Lung (tissue), 12 donors: ENCODE results near the gene LAMC3. TPM values are rescaled to one million over a fixed set of nuclear protein-coding genes. Genes with fewer than 3 reads are reported as not detected.
A peak's percentile ranks its signal among the peaks of the same experiment; 100 is the strongest.

Experiments
- ATAC-seq: fragments of 200-7000 bp; cut with Tn5 transposase; one replicate; pipeline ENCODE4 v1.9.1; 2020; ENCODE audit warnings: moderate number of reproducible peaks; ENCODE audit not compliant: insufficient read depth, low FRiP score
- DNase-seq, 3 donors: peaks; one replicate each; pipeline ENCODE4 v3.0.0-alpha.2; 2013 to 2017
- H3K27ac ChIP-seq, 2 donors: one replicate each; pipeline ENCODE4 v1.5.1; 2013; ENCODE audit warnings: mild to moderate bottlenecking in 2 of 2, moderate library complexity in 2 of 2, control low read depth in 1 of 2, inconsistent platforms in 1 of 2, low read depth in 1 of 2, low read length in 1 of 2
- H3K27me3 ChIP-seq, 3 donors: one replicate each; pipeline ENCODE4 v1.5.1; 2013; ENCODE audit warnings: low read length in 2 of 3; ENCODE audit not compliant: control insufficient read depth in 3 of 3, insufficient read depth in 3 of 3
- H3K36me3 ChIP-seq, 4 donors: one replicate each; pipeline ENCODE4 v1.5.1; 2013; ENCODE audit warnings: low read length in 4 of 4, mild to moderate bottlenecking in 1 of 4, moderate library complexity in 1 of 4; ENCODE audit not compliant: control insufficient read depth in 4 of 4, insufficient read depth in 4 of 4
- H3K4me1 ChIP-seq, 5 donors: one replicate each; pipeline ENCODE4 v1.5.1; 2013; ENCODE audit warnings: low read length in 5 of 5, mild to moderate bottlenecking in 2 of 5, moderate library complexity in 1 of 5; ENCODE audit not compliant: control insufficient read depth in 5 of 5, insufficient read depth in 5 of 5
- H3K4me3 ChIP-seq: one replicate; pipeline ENCODE4 v1.5.1; 2013; ENCODE audit warnings: mild to moderate bottlenecking, control low read depth, moderate library complexity
- H3K9ac ChIP-seq, 2 donors: one replicate each; pipeline ENCODE4 v1.5.1; 2013; ENCODE audit warnings: low read length in 2 of 2, control low read depth in 1 of 2; ENCODE audit not compliant: insufficient read depth in 1 of 2
- H3K9me3 ChIP-seq, 4 donors: one replicate each; pipeline ENCODE4 v1.5.1; 2013; ENCODE audit warnings: low read length in 3 of 4, mild to moderate bottlenecking in 1 of 4, moderate library complexity in 1 of 4; ENCODE audit not compliant: control insufficient read depth in 4 of 4, insufficient read depth in 3 of 4
- CTCF ChIP-seq: IDR thresholded peaks from 2 replicates; pipeline ENCODE4 v1.5.1; 2012; ENCODE audit warnings: mild to moderate bottlenecking; ENCODE audit errors: control extremely low read depth, extremely low read depth
- WGBS, 2 donors: extraction: QIAGEN DNeasy Blood & Tissue Kit; methylation state at CpG; one replicate each; pipeline ENCODE4 v1.1.7; 2013; 5-methylcytosine and 5-hydroxymethylcytosine counted together
- polyA plus RNA-seq, 2 donors: library from polyadenylated mRNA; stranded (reverse); fragments of 200-250 nt; gene quantifications; one replicate each; pipeline ENCODE4 v1.2.1, GENCODE V29; 2013
- total RNA-seq, 2 donors: library from RNA; depleted of rRNA in 1 of 2; stranded (reverse); fragments of >200 nt in 1 of 2; gene quantifications; one replicate each; pipeline ENCODE4 v1.2.1, GENCODE V29; 2014 to 2021
- donor health status: control.
- donor health status: control.
- donor health status: Bipolar disorder and iron deficiency.
- donor health status: healthy.
- donor health status: DM: yes; HTN: yes; CAD: no.

Gene LAMC3
- total and polyA plus RNA-seq, 4 donors: 10.5 to 24.3 (median 14.1) TPM

- Histone ChIP-seq H3K27me3 (no peaks in the 10 kb centered on the region), H3K4me1 (peaks cover 0 to 23% (median 0%) of the 10 kb centered on the region in 5 donors), H3K9me3 (peaks cover 0 to 2% (median 0%) of the 10 kb centered on the region in 4 donors), H3K27ac (peak overlapping the region in 1 of 2 donors; percentile 43), H3K36me3 (no peaks in the 10 kb centered on the region), H3K9ac (no peak overlapping the region), H3K4me3 (no peak overlapping the region)
- WGBS, 2 donors: 53 to 70% methylated on average over 26 of the region's 26 CpGs
- ATAC-seq (no peak), DNase-seq (peak; percentile 50 to 59 (median 57))
- no peak for TF ChIP-seq CTCF
These were observed 28.6 kb downstream of the LAMC3 start for GRCh38 chr9:131037335-131038255.

- no peak for DNase-seq
- no peaks in the 10 kb centered on the region for H3K27me3 ChIP-seq
- peaks cover 0 to 23% (median 0%) of the 10 kb centered on the region in 5 donors for H3K4me1 ChIP-seq
- peaks cover 0 to 2% (median 0%) of the 10 kb centered on the region in 4 donors for H3K9me3 ChIP-seq
- H3K36me3 ChIP-seq: no peaks in the 10 kb centered on the region
- ATAC-seq: no peak
- no peak for TF ChIP-seq CTCF
- WGBS, 2 donors: 90 to 94% methylated on average over 19 of the region's 19 CpGs
- no peak overlapping the region for H3K27ac ChIP-seq
- H3K9ac ChIP-seq: no peak overlapping the region
- H3K4me3 ChIP-seq: no peak overlapping the region
These were observed 29.5 kb downstream of the LAMC3 start for GRCh38 chr9:131038256-131039128.

GRCh38 chr9:131039129-131039954 lies 30.4 kb downstream of the LAMC3 start:
- DNase-seq (no peak), ATAC-seq (no peak)
- no peak overlapping the region for H3K4me3 ChIP-seq
- no peak overlapping the region for H3K27ac ChIP-seq
- 76 to 85% methylated on average over 18 of the region's 18 CpGs for WGBS, 2 donors
- peaks cover 0 to 23% (median 0%) of the 10 kb centered on the region in 5 donors for H3K4me1 ChIP-seq
- H3K9me3 ChIP-seq: peaks cover 0 to 2% (median 0%) of the 10 kb centered on the region in 4 donors
- no peak overlapping the region for H3K9ac ChIP-seq
- H3K36me3 ChIP-seq: no peaks in the 10 kb centered on the region
- TF ChIP-seq CTCF: no peak
- H3K27me3 ChIP-seq: no peaks in the 10 kb centered on the region
